HepG2 (cell line): ENCODE results near the gene PHF14. TPM values are rescaled to one million over a fixed set of nuclear protein-coding genes. Genes with fewer than 3 reads are reported as not detected.

Experiments
- ATAC-seq: fragments of 200-7000 bp; cut with Tn5 transposase; 3 replicates; pipeline ENCODE4 v1.9.1; 2020; ENCODE audit warnings: mild to moderate bottlenecking, moderate library complexity
- BruUV-seq: library from RNA; stranded (reverse); fragments of 400-500 nt; replicated peaks from 2 replicates; lab custom pipeline; 2021; lab: Mats Ljungman, UMichigan
- CTCF ChIA-PET: fragments of 300-600 bp; formaldehyde crosslinking; extraction: SDS; loops from one replicate; lab custom pipeline; 2021; ENCODE audit warnings: low total read pairs, inconsistent platforms, low intra/inter-chr PET ratio; lab: Yijun Ruan, JAX
- POLR2A ChIA-PET: fragments of 350-600 bp; sonication (Branson Sonifier 250); formaldehyde crosslinking; loops from one replicate; lab custom pipeline; 2020; ENCODE audit warnings: antibody characterized with exemption, inconsistent platforms; lab: Yijun Ruan, JAX
- DNase-seq: peaks from one replicate; pipeline ENCODE4 v3.0.0-alpha.2; 2015; ENCODE audit warnings: low spot score
- FAIRE-seq: peaks from 3 replicates; lab custom pipeline; 2011; peaks lifted over from hg19 to GRCh38; lab: Jason Lieb, UNC
- H2AFZ ChIP-seq: one replicate; pipeline ENCODE4 v1.6.1; 2011; ENCODE audit warnings: low read length, inconsistent platforms
- H3K27ac ChIP-seq: fragments of 300-600 bp; 3 replicates; pipeline ENCODE4 v1.8.0; 2011; ENCODE audit warnings: mixed run types, mild to moderate bottlenecking, mixed read lengths, low read length, inconsistent platforms; ENCODE audit not compliant: insufficient read depth; ENCODE audit errors: extremely low read length
- H3K27me3 ChIP-seq, 2 experiments: fragments of 200-600 bp in 1 of 2; 2 replicates in 1 of 2; 3 replicates in 1 of 2; pipeline versions ENCODE4 v1.6.0 to v1.8.0; 2011; ENCODE audit warnings: low read length in 2 of 2, mild to moderate bottlenecking in 2 of 2, moderate library complexity in 2 of 2, inconsistent platforms in 1 of 2; ENCODE audit not compliant: insufficient read depth in 2 of 2, control insufficient read depth in 1 of 2
- H3K36me3 ChIP-seq, 2 experiments: fragments of 200-600 bp in 1 of 2; replicated peaks in 1 of 2; 2 replicates in 1 of 2; 3 replicates in 1 of 2; pipeline versions ENCODE4 v1.5.1 to v1.8.0; 2011; ENCODE audit warnings: low read length in 2 of 2, inconsistent platforms in 1 of 2; ENCODE audit not compliant: insufficient read depth in 2 of 2, control insufficient read depth in 1 of 2
- H3K4me1 ChIP-seq: 2 replicates; pipeline ENCODE4 v1.5.1; 2012; ENCODE audit warnings: low read length, inconsistent platforms; ENCODE audit not compliant: insufficient read depth
- H3K4me2 ChIP-seq: 2 replicates; pipeline ENCODE4 v1.6.0; 2011; ENCODE audit warnings: low read depth, low read length, inconsistent platforms
- H3K4me3 ChIP-seq, 3 experiments: fragments of 200-600 bp in 1 of 3; sonication (generic), shearing (Covaris generic) in 1 of 3; replicated peaks in 1 of 3; 2 replicates each; pipeline ENCODE4 v1.5.1; 2011 to 2016; ENCODE audit warnings: low read length in 3 of 3, inconsistent platforms in 2 of 3, low read depth in 2 of 3, mild to moderate bottlenecking in 2 of 3, control low read depth in 1 of 3, mixed read lengths in 1 of 3; ENCODE audit not compliant: insufficient read depth in 1 of 3
- H3K79me2 ChIP-seq: one replicate; pipeline ENCODE4 v1.6.1; 2011; ENCODE audit warnings: low read length, inconsistent platforms; ENCODE audit not compliant: insufficient read depth
- H3K9ac ChIP-seq: 2 replicates; pipeline ENCODE4 v1.6.0; 2011; ENCODE audit warnings: mild to moderate bottlenecking, low read depth, low read length, inconsistent platforms; ENCODE audit not compliant: insufficient read depth
- H3K9me3 ChIP-seq: 2 replicates; pipeline ENCODE4 v1.5.1; 2012; ENCODE audit warnings: mild to moderate bottlenecking, low read length
- H4K20me1 ChIP-seq: 2 replicates; pipeline ENCODE4 v1.6.0; 2011; ENCODE audit warnings: inconsistent platforms, mild to moderate bottlenecking, low read length, moderate library complexity; ENCODE audit not compliant: insufficient read depth
- ELF4 ChIP-seq: sonication (generic); formaldehyde crosslinking; IDR thresholded peaks from 2 replicates; pipeline ENCODE4 v1.5.0; 2020; ENCODE audit warnings: missing genetic modification reagents, mild to moderate bottlenecking, moderate library complexity, borderline replicate concordance
- FIP1L1 ChIP-seq: fragments of 200-400 bp; formaldehyde crosslinking; IDR thresholded peaks from 2 replicates; pipeline ENCODE4 v1.6.1; 2018; ENCODE audit warnings: low read depth, mild to moderate bottlenecking, low read length, moderate library complexity, borderline replicate concordance; ENCODE audit not compliant: insufficient read depth
- FOXK1 ChIP-seq: sonication (generic); formaldehyde crosslinking; IDR thresholded peaks from 2 replicates; pipeline ENCODE4 v1.4.0; 2020; ENCODE audit warnings: low read depth, missing genetic modification reagents, borderline replicate concordance
- HNF4A ChIP-seq: sonication (generic); formaldehyde crosslinking; IDR thresholded peaks from 2 replicates; pipeline ENCODE4 v1.4.0; 2020; ENCODE audit warnings: missing genetic modification reagents
- KDM3A ChIP-seq: IDR thresholded peaks from 2 replicates; pipeline ENCODE4 v1.6.1; 2018; ENCODE audit warnings: low read depth, missing compliant biosample characterization
- MXI1 ChIP-seq: IDR thresholded peaks from 3 replicates; pipeline ENCODE4 v1.6.1; 2012; ENCODE audit warnings: low read depth, low read length, inconsistent platforms, borderline replicate concordance
- NFYC ChIP-seq: IDR thresholded peaks from 2 replicates; pipeline ENCODE4 v1.6.1; 2016; ENCODE audit warnings: missing genetic modification reagents, missing compliant biosample characterization
- ONECUT2 ChIP-seq: sonication (generic); formaldehyde crosslinking; IDR thresholded peaks from 2 replicates; pipeline ENCODE4 v1.4.0; 2020; ENCODE audit warnings: missing genetic modification reagents
- SSRP1 ChIP-seq: IDR thresholded peaks from 2 replicates; pipeline ENCODE4 v1.6.1; 2016; ENCODE audit warnings: control low read depth
- SUZ12 ChIP-seq: fragments of 150-350 bp; IDR thresholded peaks from 2 replicates; pipeline ENCODE4 v1.6.1; 2014; ENCODE audit warnings: low read depth, low read length
- U2AF1 ChIP-seq: fragments of 200-400 bp; formaldehyde crosslinking; optimal IDR thresholded peaks from 2 replicates; pipeline ENCODE3; 2017; ENCODE audit warnings: mild to moderate bottlenecking, low read depth, low read length
- XBP1 ChIP-seq: sonication (generic); formaldehyde crosslinking; IDR thresholded peaks from 2 replicates; pipeline ENCODE4 v1.5.0; 2020; ENCODE audit warnings: missing genetic modification reagents
- ZNF180 ChIP-seq: sonication (generic); formaldehyde crosslinking; IDR thresholded peaks from 2 replicates; pipeline ENCODE4 v1.4.0; 2020; ENCODE audit warnings: low read depth, missing genetic modification reagents, borderline replicate concordance
- ZNF496 ChIP-seq: sonication (generic); formaldehyde crosslinking; IDR thresholded peaks from 2 replicates; pipeline ENCODE4 v1.8.1; 2023; ENCODE audit warnings: mild to moderate bottlenecking, moderate library complexity, missing genetic modification reagents; ENCODE audit not compliant: insufficient replicate concordance
- ZNF720 ChIP-seq: sonication (generic); formaldehyde crosslinking; IDR thresholded peaks from 2 replicates; pipeline ENCODE4 v1.4.0; 2020; ENCODE audit warnings: missing genetic modification reagents
- ZNF724P ChIP-seq: sonication (generic); formaldehyde crosslinking; IDR thresholded peaks from 2 replicates; pipeline ENCODE4 v1.8.0; 2022; ENCODE audit warnings: missing genetic modification reagents, borderline replicate concordance
- ZSCAN25 ChIP-seq: sonication (generic); formaldehyde crosslinking; IDR thresholded peaks from 2 replicates; pipeline ENCODE4 v1.8.0; 2022; ENCODE audit warnings: mild to moderate bottlenecking, missing genetic modification reagents
- WGBS: methylation state at CpG from one replicate; pipeline ENCODE4 v1.1.6; 2017; ENCODE audit warnings: low lambda C conversion rate; 5-methylcytosine and 5-hydroxymethylcytosine counted together
- in situ Hi-C: cut with HindIII; loops from 2 replicates; pipeline ENCODE4 v1.10.0; 2017; ENCODE audit warnings: low pct_unique_long_range_greater_than_20kb; ENCODE audit not compliant: extremely low pct_ligation_motif_present
- intact Hi-C: fragments of 100-400 bp; cut with micrococcal nuclease; formaldehyde crosslinking; loops from one replicate; pipeline ENCODE4 v1.10.0; 2022; ENCODE audit not compliant: unreplicated experiment
- polyA plus RNA-seq, 8 experiments: library from polyadenylated mRNA; depleted of rRNA in 3 of 8; stranded (reverse) in 7 of 8; unstranded in 1 of 8; fragments of >200 nt; fragmentation: Illumina TruSeq in 4 of 8; extraction: Trizol in 4 of 8; gene quantifications; 2 replicates each; pipeline versions ENCODE4 v1.2.1 to v1.2.3, GENCODE V29; 2011 to 2016; ENCODE audit warnings: low read depth in 4 of 8, missing spikeins in 1 of 8, mixed read lengths in 1 of 8; ENCODE audit not compliant: insufficient read depth in 1 of 8
- total RNA-seq, 5 experiments: library from RNA; depleted of rRNA; stranded (reverse); fragments of >200 nt; fragmentation: Illumina TruSeq; extraction: Trizol; gene quantifications; 2 replicates each; pipeline ENCODE4 v1.2.3, GENCODE V29; 2016; ENCODE audit warnings: low read depth in 1 of 5
- TF ChIP-seq, protein P1 (sequence below): sonication (generic); formaldehyde crosslinking; IDR thresholded peaks from 2 replicates; pipeline ENCODE4 v1.4.0; 2020; ENCODE audit warnings: mild to moderate bottlenecking, missing genetic modification reagents

Gene PHF14
- total and polyA plus RNA-seq, 2 of the 13 experiments (the other 11 are each of a cell fraction or from before 2014, with no cell fraction given): 18.9 to 68.7 TPM

DNA sequence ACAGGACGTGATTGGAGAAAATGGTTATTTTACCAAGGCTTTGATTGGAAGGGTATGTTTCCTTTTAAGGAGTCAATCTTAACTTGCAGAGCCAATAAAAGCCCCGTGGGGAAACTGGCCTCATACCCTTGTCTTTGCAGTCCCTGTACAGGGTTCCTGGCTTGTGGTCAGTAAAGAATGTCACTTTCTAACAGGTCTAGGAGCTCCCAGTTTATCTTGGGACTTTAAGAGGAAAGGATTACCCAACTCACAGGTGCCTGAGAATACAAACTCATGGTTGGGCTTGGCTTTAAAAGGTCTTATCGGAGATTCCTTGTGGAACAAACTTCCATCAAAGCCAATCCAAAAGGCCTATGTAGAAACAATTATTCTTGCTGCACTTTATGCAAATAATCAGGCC lies 221.8 kb downstream of the PHF14 start:
- H4K20me1 ChIP-seq: no peaks in the 10 kb centered on the region
- no TSS peak for BruUV-seq
- no peak for TF ChIP-seq MXI1
- no peak for TF ChIP-seq NFYC
- TF ChIP-seq ELF4 (CRISPR knock-in tag): no peak
- no peak for TF ChIP-seq ZNF724P (CRISPR knock-in tag)
- TF ChIP-seq SSRP1 (CRISPR knock-in tag): no peak
- no peak for TF ChIP-seq FIP1L1
- no peak for TF ChIP-seq KDM3A (CRISPR knock-in tag)
- no peak for TF ChIP-seq ZNF720 (CRISPR knock-in tag)
- no peak for TF ChIP-seq HNF4A (CRISPR knock-in tag)
- TF ChIP-seq ZNF496: no peak
- TF ChIP-seq SUZ12: no peak
- TF ChIP-seq, protein P1, sequence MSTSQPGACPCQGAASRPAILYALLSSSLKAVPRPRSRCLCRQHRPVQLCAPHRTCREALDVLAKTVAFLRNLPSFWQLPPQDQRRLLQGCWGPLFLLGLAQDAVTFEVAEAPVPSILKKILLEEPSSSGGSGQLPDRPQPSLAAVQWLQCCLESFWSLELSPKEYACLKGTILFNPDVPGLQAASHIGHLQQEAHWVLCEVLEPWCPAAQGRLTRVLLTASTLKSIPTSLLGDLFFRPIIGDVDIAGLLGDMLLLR (CRISPR knock-in tag): no peak
- no peak for TF ChIP-seq ZNF180 (CRISPR knock-in tag)
- TF ChIP-seq XBP1 (CRISPR knock-in tag): no peak
- TF ChIP-seq FOXK1 (CRISPR knock-in tag): no peak
- TF ChIP-seq ONECUT2 (CRISPR knock-in tag): no peak
- TF ChIP-seq ZSCAN25 (CRISPR knock-in tag): no peak
- TF ChIP-seq U2AF1: no peak
- ATAC-seq (no peak), FAIRE-seq (no peak), DNase-seq (no peak)
- no peak overlapping the region for H3K4me2 ChIP-seq
- 24% methylated on average over 3 of the region's 3 CpGs for WGBS
- no peaks in the 10 kb centered on the region for H3K9me3 ChIP-seq
- intact Hi-C loops (no loop called here), in situ Hi-C loops (no loop called here)
- no peak overlapping the region for H2AFZ ChIP-seq
- POLR2A ChIA-PET: no interaction called here
- no peak overlapping the region for H3K9ac ChIP-seq
- CTCF ChIA-PET: no interaction called here
- peaks cover 39% of the 10 kb centered on the region for H3K4me1 ChIP-seq
- no peak overlapping the region for H3K27ac ChIP-seq
- H3K4me3 ChIP-seq: no peak overlapping the region
- H3K79me2 ChIP-seq: no peaks in the 10 kb centered on the region
- no peaks in the 10 kb centered on the region for H3K36me3 ChIP-seq
- H3K27me3 ChIP-seq: no peaks in the 10 kb centered on the region
